CD4-positive, alpha-beta T cell (primary cell): Measurements from ENCODE around the gene PRKACA. TPM values are rescaled to one million over a fixed set of nuclear protein-coding genes. Genes with fewer than 3 reads are reported as not detected.

Experiments
- ATAC-seq: fragments of 200-7000 bp; cut with Tn5 transposase; one replicate; pipeline ENCODE4 v1.10.0; 2022; ENCODE audit warnings: mild to moderate bottlenecking; ENCODE audit not compliant: poor library complexity
- CTCF ChIA-PET: fragments of 350-600 bp; sonication (Branson Sonifier 250); formaldehyde crosslinking; loops from one replicate; lab custom pipeline; 2021; ENCODE audit warnings: antibody characterized with exemption, inconsistent platforms; lab: Charles Lee
- POLR2A ChIA-PET: fragments of 350-600 bp; sonication (Branson Sonifier 250); formaldehyde crosslinking; loops from one replicate; lab custom pipeline; 2021; ENCODE audit warnings: antibody characterized with exemption, inconsistent platforms; lab: Charles Lee
- DNase-seq, 14 experiments: peaks; one replicate each; pipeline ENCODE4 v3.0.0-alpha.2; 2013 to 2020; ENCODE audit warnings: mixed read lengths in 2 of 14
- H3K27ac ChIP-seq, 2 donors: one replicate each; pipeline versions ENCODE4 v1.5.1 to v1.7.0; 2013; ENCODE audit warnings: low read length in 2 of 2, low read depth in 1 of 2, mild to moderate bottlenecking in 1 of 2
- H3K27me3 ChIP-seq, 2 experiments: 1 replicate in 1 of 2; 2 replicates in 1 of 2; pipeline versions ENCODE4 v1.6.1 to v1.7.0; 2013; ENCODE audit warnings: low read length in 2 of 2, control low read depth in 1 of 2, mild to moderate bottlenecking in 1 of 2, moderate library complexity in 1 of 2; ENCODE audit not compliant: insufficient read depth in 2 of 2, control insufficient read depth in 1 of 2
- H3K36me3 ChIP-seq: one replicate; pipeline ENCODE4 v1.6.1; 2013; ENCODE audit warnings: low read length, control low read depth; ENCODE audit not compliant: insufficient read depth
- H3K4me1 ChIP-seq: one replicate; pipeline ENCODE4 v1.6.1; 2013; ENCODE audit warnings: low read length, control low read depth; ENCODE audit not compliant: insufficient read depth
- H3K4me3 ChIP-seq: one replicate; pipeline ENCODE4 v1.5.1; 2013; ENCODE audit warnings: mild to moderate bottlenecking, low read length, moderate library complexity
- H3K9me3 ChIP-seq, 2 experiments: 1 replicate in 1 of 2; 2 replicates in 1 of 2; pipeline versions ENCODE4 v1.6.1 to v1.7.0; 2013; ENCODE audit warnings: low read length in 2 of 2, mild to moderate bottlenecking in 2 of 2, control low read depth in 1 of 2, moderate library complexity in 1 of 2; ENCODE audit not compliant: control insufficient read depth in 1 of 2, insufficient read depth in 1 of 2
- H3K27ac Mint-ChIP-seq: one replicate; pipeline ENCODE4 v1.8.0; 2020; ENCODE audit warnings: mixed read lengths
- H3K27me3 Mint-ChIP-seq: one replicate; pipeline ENCODE4 v1.8.0; 2021; ENCODE audit warnings: mixed read lengths
- H3K36me3 Mint-ChIP-seq: one replicate; pipeline ENCODE4 v1.8.0; 2021; ENCODE audit warnings: low read depth, mixed read lengths
- H3K4me1 Mint-ChIP-seq: one replicate; pipeline ENCODE4 v1.8.0; 2021; ENCODE audit warnings: low read depth, mixed read lengths
- H3K4me3 Mint-ChIP-seq: one replicate; pipeline ENCODE4 v1.8.0; 2020; ENCODE audit warnings: mild to moderate bottlenecking, mixed read lengths
- H3K9me3 Mint-ChIP-seq: one replicate; pipeline ENCODE4 v1.8.0; 2020; ENCODE audit warnings: mixed read lengths
- intact Hi-C, 2 experiments: fragments of 100-400 bp; cut with DNase I in 1 of 2; cut with micrococcal nuclease in 1 of 2; formaldehyde crosslinking; loops; one replicate each; pipeline versions ENCODE4 v1.15.1 to v1.9.0; 2023 to 2025; cut with DNase I, micrococcal nuclease
- total RNA-seq, 174 experiments: library from RNA in 2 of 174; stranded (reverse) in 2 of 174; gene quantifications; one replicate each; pipeline ENCODE4 v1.2.3 and lab custom pipeline; 2021 to 2026
- TF ChIP-seq, protein P1 (sequence below): fragments of 200-600 bp; IDR thresholded peaks from one replicate; pipeline ENCODE4 v1.8.0; 2022; ENCODE audit warnings: antibody characterized with exemption, mild to moderate bottlenecking

The PRKACA gene
- total RNA-seq, 2 experiments from 2014 or later: 27.4 to 29.8 TPM

DNA sequence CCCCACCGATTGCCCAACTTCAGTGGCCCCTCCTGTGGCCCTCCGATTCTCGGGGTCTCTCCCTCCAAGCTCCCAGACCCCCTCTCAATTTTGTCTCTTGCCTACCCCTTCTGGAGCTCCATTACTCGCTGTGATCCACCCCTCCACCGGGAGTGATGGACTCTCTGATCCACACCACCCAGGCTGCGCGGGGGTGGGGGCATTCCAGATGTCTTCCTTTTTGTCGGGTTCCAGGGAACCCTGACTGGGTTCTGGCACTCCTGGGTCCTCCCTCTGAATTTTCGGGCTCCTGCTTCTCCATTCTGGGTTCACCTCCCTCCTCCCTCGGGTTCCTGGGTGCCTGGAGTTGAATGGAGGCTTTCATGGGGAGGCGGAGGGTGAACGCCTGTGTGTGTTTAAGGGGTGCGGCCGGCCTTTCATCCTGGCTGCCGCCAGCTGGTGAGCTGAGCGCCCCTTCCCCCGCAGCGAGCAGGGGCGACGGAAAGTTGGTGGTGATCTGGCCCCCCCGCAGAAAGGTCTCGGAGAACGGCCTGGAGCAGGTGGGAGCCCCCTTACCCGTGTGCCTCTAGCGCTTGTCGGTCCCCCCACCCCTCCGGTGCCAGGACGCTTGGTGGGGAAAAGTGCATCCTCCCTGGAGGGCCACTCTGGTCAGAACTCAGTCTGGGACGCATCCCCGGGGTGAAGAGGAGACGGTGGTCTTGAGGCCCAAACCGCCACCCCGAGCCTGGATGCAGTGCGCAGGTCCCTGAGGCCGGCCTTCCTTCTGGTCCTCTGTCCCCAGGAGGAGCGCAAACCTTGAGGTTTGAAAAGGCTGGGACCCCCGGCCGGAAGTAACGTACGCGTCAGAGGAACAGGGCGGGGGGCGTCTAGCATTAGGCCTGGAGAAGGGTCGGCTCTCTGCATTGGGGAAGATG, 43.4 kb downstream of the PRKACA start:
- ChIA-PET POLR2A (interaction anchor here (0.6 to 2.3 kb wide), 4 partner anchors 62 to 194 kb away, joined by 3 to 22 read pairs (median 4); partner anchors contain the start of gene ASF1B), CTCF (interaction anchor here (0.8 to 4.3 kb wide), 6 partner anchors 15 to 193 kb away, joined by 3 to 27 read pairs (median 4); partner anchors contain the start of gene ASF1B)
- H3K36me3 ChIP-seq: no peaks in the 10 kb centered on the region
- peaks cover 4% of the 10 kb centered on the region for H3K27me3 Mint-ChIP-seq
- H3K27ac ChIP-seq: no peak overlapping the region
- no peaks in the 10 kb centered on the region for H3K36me3 Mint-ChIP-seq
- peaks cover 4 to 5% of the 10 kb centered on the region in 2 experiments for H3K27me3 ChIP-seq
- no peaks in the 10 kb centered on the region for H3K9me3 Mint-ChIP-seq
- H3K4me3 ChIP-seq: peak overlapping the region; percentile 77
- H3K4me1 ChIP-seq: peaks cover 38% of the 10 kb centered on the region
- peak overlapping the region; percentile 93 for H3K4me3 Mint-ChIP-seq
- intact Hi-C loops: loop anchor here (2.0 to 5.0 kb wide), 5 partner anchors 43 to 475 kb away; partner anchors contain the start of genes ASF1B (in 1 of the 2), PRKACA (in 1 of the 2) and RFX1 (in 1 of the 2)
- H3K4me1 Mint-ChIP-seq: peaks cover 17% of the 10 kb centered on the region
- peak in 1 of 14 experiments; percentile 24 for DNase-seq
- peak overlapping the region; percentile 83 for H3K27ac Mint-ChIP-seq
- ATAC-seq: peak; percentile 16
- no peaks in the 10 kb centered on the region for H3K9me3 ChIP-seq
- TF ChIP-seq, protein P1, sequence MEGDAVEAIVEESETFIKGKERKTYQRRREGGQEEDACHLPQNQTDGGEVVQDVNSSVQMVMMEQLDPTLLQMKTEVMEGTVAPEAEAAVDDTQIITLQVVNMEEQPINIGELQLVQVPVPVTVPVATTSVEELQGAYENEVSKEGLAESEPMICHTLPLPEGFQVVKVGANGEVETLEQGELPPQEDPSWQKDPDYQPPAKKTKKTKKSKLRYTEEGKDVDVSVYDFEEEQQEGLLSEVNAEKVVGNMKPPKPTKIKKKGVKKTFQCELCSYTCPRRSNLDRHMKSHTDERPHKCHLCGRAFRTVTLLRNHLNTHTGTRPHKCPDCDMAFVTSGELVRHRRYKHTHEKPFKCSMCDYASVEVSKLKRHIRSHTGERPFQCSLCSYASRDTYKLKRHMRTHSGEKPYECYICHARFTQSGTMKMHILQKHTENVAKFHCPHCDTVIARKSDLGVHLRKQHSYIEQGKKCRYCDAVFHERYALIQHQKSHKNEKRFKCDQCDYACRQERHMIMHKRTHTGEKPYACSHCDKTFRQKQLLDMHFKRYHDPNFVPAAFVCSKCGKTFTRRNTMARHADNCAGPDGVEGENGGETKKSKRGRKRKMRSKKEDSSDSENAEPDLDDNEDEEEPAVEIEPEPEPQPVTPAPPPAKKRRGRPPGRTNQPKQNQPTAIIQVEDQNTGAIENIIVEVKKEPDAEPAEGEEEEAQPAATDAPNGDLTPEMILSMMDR: no peak

DNA sequence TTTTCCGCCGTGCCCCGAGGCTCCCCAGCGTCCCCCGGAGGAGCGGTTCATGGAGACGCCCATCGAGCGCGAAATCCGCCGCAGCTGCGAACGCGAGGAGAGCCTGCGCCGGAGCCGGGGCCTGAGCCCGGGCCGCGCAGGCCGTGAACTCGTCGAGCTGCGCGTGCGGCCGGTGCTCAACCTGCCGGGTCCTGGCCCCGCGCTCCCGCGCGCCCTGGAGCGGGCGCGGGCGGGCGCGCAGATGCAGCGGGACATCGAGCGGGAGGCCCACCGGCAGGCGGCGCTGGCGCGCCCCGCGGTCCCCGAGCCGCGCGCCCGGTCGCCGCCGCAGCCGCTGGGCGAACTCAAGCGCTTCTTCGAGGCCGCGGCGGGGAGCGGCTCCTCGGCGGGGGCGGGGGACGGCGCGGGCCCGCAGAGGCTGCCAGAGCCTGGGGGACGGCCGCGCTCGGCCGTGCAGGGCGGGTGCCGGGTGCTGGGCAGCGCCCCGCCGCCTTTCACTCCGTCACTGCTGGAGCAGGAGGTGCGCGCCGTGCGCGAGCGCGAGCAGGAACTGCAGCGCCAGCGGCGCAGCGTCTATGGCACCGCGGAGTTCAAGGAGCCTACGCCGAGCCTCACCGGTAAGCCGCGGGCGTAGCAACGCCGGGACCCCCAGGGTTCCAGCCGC, 44.2 kb downstream of the PRKACA start:
- H3K36me3 Mint-ChIP-seq: no peaks in the 10 kb centered on the region
- ChIA-PET CTCF (interaction anchor here (0.6 to 4.3 kb wide), 11 partner anchors 14 to 1671 kb away, joined by 3 to 27 read pairs (median 3); partner anchors contain the start of genes ASF1B and NANOS3), POLR2A (interaction anchor here (0.6 to 2.3 kb wide), 9 partner anchors 14 to 193 kb away, joined by 3 to 22 read pairs (median 4); partner anchors contain the start of genes ASF1B, IL27RA and PRKACA)
- DNase-seq: peak; percentile 55 to 92 (median 72)
- TF ChIP-seq, protein P1: no peak
- peak; percentile 79 for ATAC-seq
- H3K27ac Mint-ChIP-seq: peak overlapping the region; percentile 83
- peak overlapping the region; percentile 77 for H3K4me3 ChIP-seq
- peaks cover 4% of the 10 kb centered on the region for H3K27me3 Mint-ChIP-seq
- H3K9me3 Mint-ChIP-seq: no peaks in the 10 kb centered on the region
- H3K36me3 ChIP-seq: no peaks in the 10 kb centered on the region
- peaks cover 38% of the 10 kb centered on the region for H3K4me1 ChIP-seq
- H3K27me3 ChIP-seq: peaks cover 4 to 5% of the 10 kb centered on the region in 2 experiments
- intact Hi-C loops: loop anchor here (2.0 to 5.0 kb wide), 4 partner anchors 44 to 275 kb away; partner anchors contain the start of genes ASF1B (in 1 of the 2), PRKACA (in 1 of the 2) and RFX1 (in 1 of the 2)
- H3K27ac ChIP-seq: no peak overlapping the region
- peaks cover 17% of the 10 kb centered on the region for H3K4me1 Mint-ChIP-seq
- H3K4me3 Mint-ChIP-seq: peak overlapping the region; percentile 93
- no peaks in the 10 kb centered on the region for H3K9me3 ChIP-seq
